KMS-11 (cell line): ENCODE measurements around the gene PGLYRP2.
"Not testable (repeated sequence)": the region's sequence is repeated elsewhere in the genome, so short reads cannot be mapped to it uniquely, and the experiment has no call there.

ENCODE experiments used
- H2AFZ ChIP-seq: fragments of 200-600 bp; sonication (generic); 2 replicates; pipeline ENCODE4 v1.6.1; 2016; ENCODE audit warnings: antibody characterized with exemption, mixed run types, low read depth
- H3K27ac ChIP-seq: fragments of 200-600 bp; sonication (generic); 2 replicates; pipeline ENCODE4 v1.6.1; 2016; ENCODE audit warnings: mild to moderate bottlenecking, mixed run types
- H3K27me3 ChIP-seq: fragments of 200-600 bp; sonication (generic); 2 replicates; pipeline ENCODE4 v1.6.1; 2017; ENCODE audit warnings: mild to moderate bottlenecking, low read depth, mixed run types, moderate library complexity; ENCODE audit not compliant: insufficient read depth
- H3K36me3 ChIP-seq: fragments of 200-600 bp; sonication (generic); 2 replicates; pipeline ENCODE4 v1.6.1; 2017; ENCODE audit warnings: mild to moderate bottlenecking, mixed run types; ENCODE audit not compliant: insufficient read depth
- H3K4me1 ChIP-seq: fragments of 200-600 bp; sonication (generic); 2 replicates; pipeline ENCODE4 v1.6.1; 2016; ENCODE audit warnings: mild to moderate bottlenecking, low read depth, mixed run types; ENCODE audit not compliant: poor library complexity, severe bottlenecking
- H3K4me2 ChIP-seq: fragments of 200-600 bp; sonication (generic); 2 replicates; pipeline ENCODE4 v1.7.0; 2016; ENCODE audit warnings: mild to moderate bottlenecking, mixed run types
- H3K4me3 ChIP-seq: fragments of 200-600 bp; sonication (generic); IDR thresholded peaks from 2 replicates; pipeline ENCODE4 v1.6.1; 2017; ENCODE audit warnings: low read depth, low read length, mixed read lengths; ENCODE audit not compliant: insufficient read depth
- H3K79me2 ChIP-seq: fragments of 200-600 bp; sonication (generic); 2 replicates; pipeline ENCODE4 v1.6.1; 2016; ENCODE audit warnings: low read depth, mixed run types; ENCODE audit not compliant: insufficient read depth
- H3K9ac ChIP-seq: fragments of 200-600 bp; sonication (generic); 2 replicates; pipeline ENCODE4 v1.6.1; 2016; ENCODE audit warnings: mild to moderate bottlenecking, mixed run types
- H4K20me1 ChIP-seq: fragments of 200-600 bp; sonication (generic); 2 replicates; pipeline ENCODE4 v1.6.1; 2016; ENCODE audit warnings: mild to moderate bottlenecking, mixed run types; ENCODE audit not compliant: insufficient read depth
- CTCF ChIP-seq: fragments of 200-600 bp; sonication (generic); conservative IDR thresholded peaks from 2 replicates; pipeline ENCODE4 v1.6.1; 2017; ENCODE audit warnings: low read depth, mild to moderate bottlenecking, antibody characterized with exemption, low read length, moderate library complexity, mixed read lengths

Gene PGLYRP2

GRCh38 chr19:15524781-15525180 is 45.5 kb upstream of the PGLYRP2 start:
- TF ChIP-seq CTCF: no peak
- Histone ChIP-seq H3K27me3 (peaks cover 10% of the 10 kb centered on the region; the same call in 1 of the 2 replicates), H3K27ac (no peak overlapping the region), H2AFZ (no peak overlapping the region), H3K79me2 (no peaks in the 10 kb centered on the region), H3K4me3 (no peak overlapping the region), H4K20me1 (no peaks in the 10 kb centered on the region), H3K9ac (no peak overlapping the region), H3K36me3 (no peaks in the 10 kb centered on the region), H3K4me1 (no peaks in the 10 kb centered on the region), H3K4me2 (no peak overlapping the region)

- Histone ChIP-seq H3K4me1 (no peaks in the 10 kb centered on the region), H3K79me2 (no peaks in the 10 kb centered on the region), H3K4me2 (no peak overlapping the region), H2AFZ (no peak overlapping the region), H4K20me1 (no peaks in the 10 kb centered on the region), H3K36me3 (no peaks in the 10 kb centered on the region), H3K27ac (no peak overlapping the region), H3K4me3 (no peak overlapping the region), H3K27me3 (peaks cover 36% of the 10 kb centered on the region), H3K9ac (no peak overlapping the region)
- TF ChIP-seq CTCF: no peak
Observed at GRCh38 chr19:15519433-15519976, 40.2 kb upstream of the PGLYRP2 start.

GRCh38 chr19:15517778-15518177 is 38.5 kb upstream of the PGLYRP2 start:
- Histone ChIP-seq H3K4me3 (no peak overlapping the region), H3K36me3 (no peaks in the 10 kb centered on the region), H3K27ac (no peak overlapping the region)

GRCh38 chr19:15516363-15516762 is 37.1 kb upstream of the PGLYRP2 start:
- TF ChIP-seq CTCF: no peak
- H3K36me3 ChIP-seq: no peaks in the 10 kb centered on the region
- H3K9ac ChIP-seq: no peak overlapping the region

More at GRCh38 chr19:15517778-15518177, 38.5 kb upstream of the PGLYRP2 start:
- TF ChIP-seq CTCF: no peak
- H3K27me3 ChIP-seq: peaks cover 35% of the 10 kb centered on the region
- H3K9ac ChIP-seq: no peak overlapping the region
- H3K79me2 ChIP-seq: no peaks in the 10 kb centered on the region
- no peaks in the 10 kb centered on the region for H4K20me1 ChIP-seq
- no peak overlapping the region for H3K4me2 ChIP-seq
- no peaks in the 10 kb centered on the region for H3K4me1 ChIP-seq
- no peak overlapping the region for H2AFZ ChIP-seq

GRCh38 chr19:15515227-15515625 is 35.9 kb upstream of the PGLYRP2 start:
- peaks cover 48% of the 10 kb centered on the region for H3K27me3 ChIP-seq
- not testable (repeated sequence) for H3K36me3 ChIP-seq, H4K20me1 ChIP-seq, H3K4me3 ChIP-seq, H3K9ac ChIP-seq, H3K79me2 ChIP-seq, H3K4me1 ChIP-seq, H3K27ac ChIP-seq, H2AFZ ChIP-seq, H3K4me2 ChIP-seq

More at GRCh38 chr19:15516363-15516762, 37.1 kb upstream of the PGLYRP2 start:
- Histone ChIP-seq H4K20me1 (no peaks in the 10 kb centered on the region), H3K79me2 (no peaks in the 10 kb centered on the region), H3K27me3 (peaks cover 41% of the 10 kb centered on the region), H3K4me3 (no peak overlapping the region), H3K4me2 (no peak overlapping the region), H3K4me1 (no peaks in the 10 kb centered on the region), H3K27ac (no peak overlapping the region), H2AFZ (no peak overlapping the region)
